ENCODE measurements around the gene ANK3.

- TF ChIP-seq POLR2A (IDR thresholded peaks at IDR 0.05): no peak
- TF ChIP-seq, protein P1, sequence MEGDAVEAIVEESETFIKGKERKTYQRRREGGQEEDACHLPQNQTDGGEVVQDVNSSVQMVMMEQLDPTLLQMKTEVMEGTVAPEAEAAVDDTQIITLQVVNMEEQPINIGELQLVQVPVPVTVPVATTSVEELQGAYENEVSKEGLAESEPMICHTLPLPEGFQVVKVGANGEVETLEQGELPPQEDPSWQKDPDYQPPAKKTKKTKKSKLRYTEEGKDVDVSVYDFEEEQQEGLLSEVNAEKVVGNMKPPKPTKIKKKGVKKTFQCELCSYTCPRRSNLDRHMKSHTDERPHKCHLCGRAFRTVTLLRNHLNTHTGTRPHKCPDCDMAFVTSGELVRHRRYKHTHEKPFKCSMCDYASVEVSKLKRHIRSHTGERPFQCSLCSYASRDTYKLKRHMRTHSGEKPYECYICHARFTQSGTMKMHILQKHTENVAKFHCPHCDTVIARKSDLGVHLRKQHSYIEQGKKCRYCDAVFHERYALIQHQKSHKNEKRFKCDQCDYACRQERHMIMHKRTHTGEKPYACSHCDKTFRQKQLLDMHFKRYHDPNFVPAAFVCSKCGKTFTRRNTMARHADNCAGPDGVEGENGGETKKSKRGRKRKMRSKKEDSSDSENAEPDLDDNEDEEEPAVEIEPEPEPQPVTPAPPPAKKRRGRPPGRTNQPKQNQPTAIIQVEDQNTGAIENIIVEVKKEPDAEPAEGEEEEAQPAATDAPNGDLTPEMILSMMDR (IDR thresholded peaks at IDR 0.05 in 4 of 5, conservative IDR thresholded peaks at IDR 0.05 in 1 of 5): no peak
Measured at GRCh38 chr10:60367901-60368300, 21.8 kb downstream of the ANK3 start.
